Esophagus muscularis mucosa (tissue), 4 donors: ENCODE data around the gene RNASE7. TPM values are rescaled to one million over a fixed set of nuclear protein-coding genes. Genes with fewer than 3 reads are reported as not detected.

ENCODE experiments used
- DNase-seq: peaks from one replicate; pipeline ENCODE4 v3.0.0-alpha.2; 2017; ENCODE audit errors: extremely low spot score
- H3K27ac ChIP-seq, 4 donors: fragments of 200-600 bp; sonication (generic); replicated peaks in 1 of 4; 1 replicate in 3 of 4; 2 replicates in 1 of 4; pipeline ENCODE4 v1.5.1; 2016 to 2019; ENCODE audit warnings: mild to moderate bottlenecking in 1 of 4
- H3K27me3 ChIP-seq, 4 donors: fragments of 200-600 bp; sonication (generic); one replicate each; pipeline versions ENCODE4 v1.5.1 to v1.6.0; 2016 to 2019
- H3K36me3 ChIP-seq, 4 donors: fragments of 200-600 bp; sonication (generic); one replicate each; pipeline ENCODE4 v1.5.1; 2016 to 2019
- H3K4me1 ChIP-seq, 4 donors: fragments of 200-600 bp; sonication (generic); one replicate each; pipeline ENCODE4 v1.5.1; 2016 to 2019
- H3K4me3 ChIP-seq, 4 donors: fragments of 200-600 bp; sonication (generic); 1 replicate in 2 of 4; 2 replicates in 2 of 4; pipeline ENCODE4 v1.5.1; 2016 to 2019; ENCODE audit warnings: mild to moderate bottlenecking in 4 of 4, moderate library complexity in 1 of 4
- H3K9me3 ChIP-seq, 4 donors: fragments of 200-600 bp; sonication (generic); 1 replicate in 3 of 4; 2 replicates in 1 of 4; pipeline ENCODE4 v1.5.1; 2016 to 2019
- CTCF ChIP-seq, 3 experiments: fragments of 200-600 bp in 2 of 3; fragments of 450-650 bp in 1 of 3; sonication (generic) in 2 of 3; IDR thresholded peaks; one replicate each; pipeline ENCODE4 v1.5.1; 2017 to 2019; ENCODE audit warnings: antibody characterized with exemption in 3 of 3, mild to moderate bottlenecking in 2 of 3, moderate library complexity in 1 of 3
- EP300 ChIP-seq: sonication (generic); formaldehyde crosslinking; IDR thresholded peaks from one replicate; pipeline ENCODE4 v1.6.1; 2017; ENCODE audit warnings: antibody characterized with exemption
- POLR2A ChIP-seq: fragments of 450-650 bp; IDR thresholded peaks from one replicate; pipeline ENCODE4 v1.6.1; 2017; ENCODE audit warnings: antibody characterized with exemption, moderate library complexity, mild to moderate bottlenecking, low read depth
- POLR2AphosphoS5 ChIP-seq, 2 donors: sonication (generic); formaldehyde crosslinking; IDR thresholded peaks; one replicate each; pipeline ENCODE4 v1.6.1; 2017; ENCODE audit warnings: antibody characterized with exemption in 2 of 2
- WGBS: methylation state at CpG from one replicate; pipeline ENCODE4 v1.1.5; 2018; 5-methylcytosine and 5-hydroxymethylcytosine counted together
- intact Hi-C: fragments of 100-400 bp; cut with DNase I; formaldehyde crosslinking; loops from one replicate; pipeline ENCODE4 v1.15.1; 2023
- total RNA-seq, 4 donors: library from RNA; depleted of rRNA; stranded (reverse); fragments of >200 nt; gene quantifications; one replicate each; pipeline versions ENCODE4 v1.1.0 to v1.2.1, GENCODE V29; 2016

The RNASE7 gene
- total RNA-seq, 4 donors from 2014 or later: not detected

GRCh38 chr14:21036751-21037150, 5.4 kb upstream of the RNASE7 start:
- TF ChIP-seq EP300 (no peak), POLR2A (no peak), POLR2AphosphoS5 (IDR thresholded peaks at IDR 0.05) (no peak), CTCF (IDR thresholded peaks at IDR 0.05) (no peak)
- Histone ChIP-seq H3K27me3 (no peaks in the 10 kb centered on the region), H3K9me3 (no peaks in the 10 kb centered on the region), H3K36me3 (no peaks in the 10 kb centered on the region), H3K4me1 (peaks cover 22 to 28% (median 27%) of the 10 kb centered on the region in 4 donors), H3K4me3 (no peak overlapping the region), H3K27ac (no peak overlapping the region)
- 88% methylated on average over 7 of the region's 7 CpGs for WGBS
- DNase-seq: no peak
- intact Hi-C loops: no loop called here

GRCh38 chr14:21037156-21037555, 5.0 kb upstream of the RNASE7 start:
- H3K4me3 ChIP-seq: no peak overlapping the region
- no peak for DNase-seq
- no peak overlapping the region for H3K27ac ChIP-seq
- peaks cover 22 to 28% (median 27%) of the 10 kb centered on the region in 4 donors for H3K4me1 ChIP-seq
- intact Hi-C loops: no loop called here
- H3K27me3 ChIP-seq: no peaks in the 10 kb centered on the region
- H3K9me3 ChIP-seq: no peaks in the 10 kb centered on the region
- no peak for TF ChIP-seq POLR2AphosphoS5 (IDR thresholded peaks at IDR 0.05)
- TF ChIP-seq CTCF (IDR thresholded peaks at IDR 0.05): no peak
- no peak for TF ChIP-seq POLR2A
- TF ChIP-seq EP300: no peak
- 93% methylated on average over 3 of the region's 3 CpGs for WGBS
- H3K36me3 ChIP-seq: no peaks in the 10 kb centered on the region

GRCh38 chr14:21038441-21039422, 3.4 kb upstream of the RNASE7 start:
- Histone ChIP-seq H3K9me3 (no peaks in the 10 kb centered on the region), H3K4me1 (peaks cover 33 to 39% (median 38%) of the 10 kb centered on the region in 4 donors), H3K27ac (peak overlapping the region; percentile 74 to 81 (median 77)), H3K4me3 (peak overlapping the region in 3 of 4 donors; percentile 4 to 24 (median 4)), H3K36me3 (no peaks in the 10 kb centered on the region), H3K27me3 (no peaks in the 10 kb centered on the region)
- intact Hi-C loops: no loop called here
- peak; percentile 94 for DNase-seq
- no peak for TF ChIP-seq CTCF (IDR thresholded peaks at IDR 0.05)
- no peak for TF ChIP-seq POLR2A
- no peak for TF ChIP-seq EP300
- peak; percentile 74 to 85 for TF ChIP-seq POLR2AphosphoS5 (IDR thresholded peaks at IDR 0.05)
- WGBS: 16% methylated on average over 10 of the region's 10 CpGs

- intact Hi-C loops: loop anchor here (1.0 to 10.0 kb wide), 2 partner anchors 25 to 185 kb away; no protein-coding TSS in a partner anchor
- peaks cover 44 to 48% (median 44%) of the 10 kb centered on the region in 4 donors for H3K4me1 ChIP-seq
- no peak for TF ChIP-seq EP300
- no peak for TF ChIP-seq POLR2A
- TF ChIP-seq POLR2AphosphoS5 (IDR thresholded peaks at IDR 0.05): peak in 1 of 2 donors; percentile 35
- peak; percentile 77 to 82 (median 81) for TF ChIP-seq CTCF (IDR thresholded peaks at IDR 0.05)
- H3K4me3 ChIP-seq: peak overlapping the region in 2 of 4 donors; percentile 4 to 24
- H3K27ac ChIP-seq: peak overlapping the region; percentile 74 to 81 (median 77)
- H3K27me3 ChIP-seq: no peaks in the 10 kb centered on the region
- no peak for DNase-seq
- H3K36me3 ChIP-seq: no peaks in the 10 kb centered on the region
- no peaks in the 10 kb centered on the region for H3K9me3 ChIP-seq
- WGBS: 47% methylated on average over 8 of the region's 8 CpGs
Observed at GRCh38 chr14:21039585-21040369, 2.4 kb upstream of the RNASE7 start.
